ENCODE data around the gene JARID2. TPM values are rescaled to one million over a fixed set of nuclear protein-coding genes. Genes with fewer than 3 reads are reported as not detected.
A peak's percentile ranks its signal among the peaks of the same experiment; 100 is the strongest.

The JARID2 gene
- total and polyA plus RNA-seq, 2 of the 4 experiments (the other 2 are of a cell fraction), result 9.6 to 12.9 TPM

DNA sequence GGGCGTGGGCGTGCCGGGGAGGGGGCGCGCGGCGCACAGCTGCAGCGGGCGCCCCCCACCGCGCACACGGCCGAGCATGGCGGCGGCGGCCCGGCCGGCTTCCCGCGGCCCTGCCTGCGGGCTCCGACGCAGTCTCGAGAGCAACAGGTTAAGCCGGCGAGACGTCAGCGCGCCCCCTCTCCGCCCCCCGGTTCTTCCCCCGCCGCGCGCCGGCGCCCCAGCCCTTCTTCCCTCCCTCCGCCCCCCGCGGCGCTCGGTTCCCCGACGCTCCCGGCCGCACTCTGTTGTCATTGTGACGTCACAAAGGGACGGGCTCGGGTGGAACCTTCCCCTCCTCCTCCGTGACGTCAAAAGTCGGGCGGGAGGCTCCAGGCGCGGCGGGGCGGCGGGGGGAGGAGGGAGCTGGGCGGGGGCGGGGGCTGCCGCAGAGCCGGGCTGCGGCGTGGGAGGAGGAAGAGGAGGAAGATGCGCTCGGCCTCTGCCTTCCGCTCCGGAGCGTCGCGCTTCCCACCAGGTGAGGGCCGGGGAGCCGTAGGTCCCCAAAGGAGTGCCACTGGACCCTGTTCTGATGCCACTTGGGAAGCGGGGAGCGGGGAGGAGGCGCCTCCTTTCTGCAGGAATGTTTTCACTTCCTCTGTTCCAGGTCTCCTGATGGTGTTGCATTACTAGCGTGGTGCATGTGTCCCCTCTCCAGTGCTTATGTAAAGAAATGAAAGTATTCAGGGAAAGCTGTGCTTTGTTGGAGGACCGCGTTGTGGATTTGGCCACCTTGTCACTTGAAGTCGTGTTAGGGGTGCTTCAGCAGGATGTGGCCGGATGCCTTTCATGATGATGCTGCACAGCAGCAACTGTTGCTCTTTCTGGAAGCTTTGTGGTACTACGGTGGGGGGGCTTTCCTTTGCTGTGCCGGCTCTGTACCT is 2.8 kb downstream of the JARID2 start:
- 0 out of 2 replicates have a peak, but pooled peaks have one; percentile 31 for TF ChIP-seq NFE2L2 (IDR thresholded peaks at IDR 0.05; ENCODE audit: low read depth, low read length)
- TF ChIP-seq SMC3 (IDR thresholded peaks at IDR 0.05; ENCODE audit: low read depth, low read length), result 0 out of 2 replicates have a peak, but pooled peaks have one; percentile 22
- TF ChIP-seq RCOR1 (IDR thresholded peaks at IDR 0.05; ENCODE audit: insufficient replicate concordance, low read length), result no peak
- TF ChIP-seq, protein P1, sequence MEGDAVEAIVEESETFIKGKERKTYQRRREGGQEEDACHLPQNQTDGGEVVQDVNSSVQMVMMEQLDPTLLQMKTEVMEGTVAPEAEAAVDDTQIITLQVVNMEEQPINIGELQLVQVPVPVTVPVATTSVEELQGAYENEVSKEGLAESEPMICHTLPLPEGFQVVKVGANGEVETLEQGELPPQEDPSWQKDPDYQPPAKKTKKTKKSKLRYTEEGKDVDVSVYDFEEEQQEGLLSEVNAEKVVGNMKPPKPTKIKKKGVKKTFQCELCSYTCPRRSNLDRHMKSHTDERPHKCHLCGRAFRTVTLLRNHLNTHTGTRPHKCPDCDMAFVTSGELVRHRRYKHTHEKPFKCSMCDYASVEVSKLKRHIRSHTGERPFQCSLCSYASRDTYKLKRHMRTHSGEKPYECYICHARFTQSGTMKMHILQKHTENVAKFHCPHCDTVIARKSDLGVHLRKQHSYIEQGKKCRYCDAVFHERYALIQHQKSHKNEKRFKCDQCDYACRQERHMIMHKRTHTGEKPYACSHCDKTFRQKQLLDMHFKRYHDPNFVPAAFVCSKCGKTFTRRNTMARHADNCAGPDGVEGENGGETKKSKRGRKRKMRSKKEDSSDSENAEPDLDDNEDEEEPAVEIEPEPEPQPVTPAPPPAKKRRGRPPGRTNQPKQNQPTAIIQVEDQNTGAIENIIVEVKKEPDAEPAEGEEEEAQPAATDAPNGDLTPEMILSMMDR (conservative IDR thresholded peaks at IDR 0.05; ENCODE audit: low read depth, low read length), result peak; percentile 34; the same call in 1 of the 2 replicates
- TF ChIP-seq RFX5 (IDR thresholded peaks at IDR 0.05; ENCODE audit: low read depth, low read length), result no peak
- TF ChIP-seq POLR2A (IDR thresholded peaks at IDR 0.05; ENCODE audit: low read depth, low read length), result peak; percentile 56; the same call in 1 of the 2 replicates
- 0 out of 2 replicates have a peak, but pooled peaks have one; percentile 1 for TF ChIP-seq CHD1 (IDR thresholded peaks at IDR 0.05; ENCODE audit: low read depth, low read length)
- no peak for TF ChIP-seq BHLHE40 (IDR thresholded peaks at IDR 0.05; ENCODE audit: low read depth, low read length)
- peak; percentile 96 for TF ChIP-seq MAZ (IDR thresholded peaks at IDR 0.05; ENCODE audit: borderline replicate concordance, low read depth, low read length)
- peak; percentile 29; the same call in 1 of the 2 replicates for TF ChIP-seq RAD21 (IDR thresholded peaks at IDR 0.05; ENCODE audit: low read length)

More for the DNA sequence above, 2.8 kb downstream of the JARID2 start:
- dilution Hi-C loops (cut with HindIII; ENCODE audit: low sequenced_read_pairs, unreplicated experiment) (no loop called here), in situ Hi-C loops (cut with MboI; ENCODE audit: low sequenced_read_pairs) (loop anchor here (10.0 kb wide), 1 partner anchor 1034 kb away; no protein-coding TSS in a partner anchor), intact Hi-C loops (cut with micrococcal nuclease) (loop anchor here (5.0 to 10.0 kb wide), 2 partner anchors 444 to 506 kb away; no protein-coding TSS in a partner anchor)
- Histone ChIP-seq H3K14ac (replicated peaks; ENCODE audit: low read depth, low read length) (peak overlapping the region; percentile 40), H4K20me1 (ENCODE audit: insufficient read depth, low read length) (peaks cover 49% of the 10 kb centered on the region), H2BK120ac (ENCODE audit: low read depth, low read length) (peak overlapping the region; percentile 72), H2BK20ac (ENCODE audit: low read depth, low read length) (peak overlapping the region; percentile 54; the same call in 1 of the 2 replicates), H3K9me3 (ENCODE audit: control insufficient read depth, insufficient read depth, low read length) (no peaks in the 10 kb centered on the region), H3K9me1 (ENCODE audit: insufficient read depth, low read length) (peaks cover 3% of the 10 kb centered on the region; the same call in 1 of the 2 replicates), H3K79me1 (ENCODE audit: low read depth in 1 of 2, low read length in 2 of 2) (peaks cover 3 to 53% of the 10 kb centered on the region in 2 experiments; a peak in 2 of 4 replicates), H2AK9ac (replicated peaks; ENCODE audit: low read depth, low read length, poor library complexity) (peak overlapping the region; percentile 48), H3K36me3 (ENCODE audit: control insufficient read depth, insufficient read depth, low read length) (no peaks in the 10 kb centered on the region), H3K4ac (ENCODE audit: low read depth, low read length) (peak overlapping the region; percentile 68), H3K27me3 (ENCODE audit: control insufficient read depth, insufficient read depth, low read length) (no peaks in the 10 kb centered on the region), H2AFZ (replicated peaks; ENCODE audit: low read length, poor library complexity) (peak overlapping the region; percentile 91), H3K18ac (ENCODE audit: low read depth, low read length) (peak overlapping the region; percentile 39; the same call in 1 of the 2 replicates), H4K91ac (ENCODE audit: insufficient read depth, low read depth, low read length) (peak overlapping the region; percentile 40; the same call in 1 of the 2 replicates), H3K4me3 (ENCODE audit: insufficient read depth, low read depth, low read length) (peak overlapping the region; percentile 85), H3K23ac (ENCODE audit: low read depth, low read length) (peak overlapping the region; percentile 54; the same call in 1 of the 2 replicates), H3K4me1 (ENCODE audit: control insufficient read depth, insufficient read depth, low read length) (peaks cover 5% of the 10 kb centered on the region), H2AK5ac (ENCODE audit: low read depth, low read length) (peak overlapping the region; percentile 18; the same call in 1 of the 2 replicates), H2BK5ac (ENCODE audit: low read depth, low read length, poor library complexity, severe bottlenecking) (peak overlapping the region; percentile 83), H3K56ac (ENCODE audit: extremely low read depth, insufficient read depth, low read length) (peak overlapping the region; percentile 19; the same call in 1 of the 2 replicates), H3K4me2 (ENCODE audit: low read depth, low read length) (peak overlapping the region; percentile 72), H3K27ac (ENCODE audit: insufficient read depth, low read length) (peak overlapping the region; percentile 83), H4K8ac (ENCODE audit: low read depth in 2 of 2, low read length in 2 of 2) (peak overlapping the region; percentile 5 to 28; a peak in 2 of 4 replicates), H2BK15ac (ENCODE audit: low read depth, low read length) (no peak overlapping the region), H4K5ac (ENCODE audit: low read depth, low read length) (peak overlapping the region; percentile 50; the same call in 1 of the 2 replicates), H3K9ac (ENCODE audit: low read depth, low read length) (peak overlapping the region; percentile 71)
- WGBS, 2 experiments (ENCODE audit: extremely low coverage in 2 of 2, insufficient read length in 1 of 2), result no CpG with 5 or more reads among the region's 83 CpGs
- peak; percentile 97 for DNase-seq
- no TSS peak for BruUV-seq (replicated peaks)
- ATAC-seq (ENCODE audit: low read depth), result peak; percentile 50
- ChIA-PET CTCF (interaction anchor here (0.6 to 1.6 kb wide), 4 partner anchors 195 to 381 kb away, joined by 3 to 8 read pairs (median 4); no protein-coding TSS in a partner anchor), POLR2A (ENCODE audit: unreplicated experiment) (interaction anchor here (0.6 kb wide), 2 partner anchors 523 to 1040 kb away, joined by 3 to 5 read pairs; no protein-coding TSS in a partner anchor)
